Smooth muscle cell (in vitro differentiated cells): ENCODE data around the gene HPS6. TPM values are rescaled to one million over a fixed set of nuclear protein-coding genes. Genes with fewer than 3 reads are reported as not detected.
A peak's percentile ranks its signal among the peaks of the same experiment; 100 is the strongest.

ENCODE experiments used
- DNase-seq: peaks from one replicate; lab custom pipeline; 2025; ENCODE audit not compliant: unreplicated experiment; lab: John Stamatoyannopoulos, UW
- H2AFZ ChIP-seq: fragments of 200-600 bp; sonication (generic); 2 replicates; pipeline ENCODE4 v1.6.0; 2016; ENCODE audit warnings: antibody characterized with exemption, low read depth, mild to moderate bottlenecking
- H3F3A ChIP-seq: fragments of 200-600 bp; sonication (generic); 2 replicates; pipeline ENCODE4 v1.6.0; 2017; ENCODE audit warnings: antibody characterized with exemption, low read depth
- H3K27ac ChIP-seq: fragments of 200-600 bp; sonication (generic); 2 replicates; pipeline ENCODE4 v1.5.1; 2016; ENCODE audit warnings: low read depth, mild to moderate bottlenecking
- H3K27me3 ChIP-seq: fragments of 200-600 bp; sonication (generic); 2 replicates; pipeline ENCODE4 v1.6.1; 2016; ENCODE audit warnings: low read depth, mild to moderate bottlenecking
- H3K36me3 ChIP-seq: fragments of 200-600 bp; sonication (generic); 2 replicates; pipeline ENCODE4 v1.5.1; 2016; ENCODE audit warnings: low read depth
- H3K4me1 ChIP-seq: fragments of 200-600 bp; sonication (generic); 2 replicates; pipeline ENCODE4 v1.5.1; 2016; ENCODE audit warnings: low read depth
- H3K4me2 ChIP-seq: fragments of 200-600 bp; sonication (generic); 2 replicates; pipeline ENCODE4 v1.6.0; 2016; ENCODE audit warnings: mild to moderate bottlenecking
- H3K4me3 ChIP-seq: fragments of 200-600 bp; sonication (generic); 2 replicates; pipeline ENCODE4 v1.5.1; 2016; ENCODE audit warnings: mild to moderate bottlenecking
- H3K79me2 ChIP-seq: fragments of 200-600 bp; sonication (generic); 2 replicates; pipeline ENCODE4 v1.6.0; 2016; ENCODE audit warnings: low read depth, mild to moderate bottlenecking
- H3K9ac ChIP-seq: fragments of 200-600 bp; sonication (generic); 2 replicates; pipeline ENCODE4 v1.6.0; 2016; ENCODE audit warnings: low read depth
- H3K9me3 ChIP-seq: fragments of 200-600 bp; sonication (generic); replicated peaks from 2 replicates; pipeline ENCODE4 v1.5.1; 2016; ENCODE audit warnings: low read depth
- H4K20me1 ChIP-seq: fragments of 200-600 bp; sonication (generic); 2 replicates; pipeline ENCODE4 v1.6.0; 2016; ENCODE audit warnings: low read depth
- CTCF ChIP-seq: fragments of 200-600 bp; sonication (generic); IDR thresholded peaks from 2 replicates; pipeline ENCODE4 v1.5.1; 2017; ENCODE audit warnings: borderline replicate concordance, mild to moderate bottlenecking, antibody characterized with exemption; ENCODE audit not compliant: insufficient read depth, poor library complexity, severe bottlenecking
- WGBS: methylation state at CpG from one replicate; pipeline ENCODE4 v1.1.7; 2016; ENCODE audit warnings: low lambda C conversion rate; 5-methylcytosine and 5-hydroxymethylcytosine counted together
- polyA plus RNA-seq: library from polyadenylated mRNA; unstranded; fragments of >200 nt; fragmentation: Nextera tagmentation; extraction: Ambion mirVana; gene quantifications from 2 replicates; pipeline ENCODE4 v1.2.1, GENCODE V29; 2016
- total RNA-seq: library from RNA; depleted of rRNA; stranded (reverse); fragments of >200 nt; gene quantifications from 2 replicates; pipeline ENCODE4 v1.2.3, GENCODE V29; 2014

The HPS6 gene
- total and polyA plus RNA-seq, 2 experiments from 2014 or later = 11.9 to 14.3 TPM

- no peak for DNase-seq
- H3K4me2 ChIP-seq = peak overlapping the region; percentile 97
- H3K4me3 ChIP-seq = peak overlapping the region; percentile 90
- H3K4me1 ChIP-seq = peaks cover 47% of the 10 kb centered on the region
- TF ChIP-seq CTCF = no peak
- H2AFZ ChIP-seq = no peak overlapping the region
- WGBS = 57% methylated on average over 7 of the region's 7 CpGs
- H3K79me2 ChIP-seq = peaks cover 66% of the 10 kb centered on the region
- peaks cover 17% of the 10 kb centered on the region for H3F3A ChIP-seq
- H3K9ac ChIP-seq = peak overlapping the region; percentile 95
- peaks cover 3% of the 10 kb centered on the region for H3K36me3 ChIP-seq
- H3K27me3 ChIP-seq = no peaks in the 10 kb centered on the region
- H3K9me3 ChIP-seq = no peaks in the 10 kb centered on the region
- H4K20me1 ChIP-seq = peaks cover 86% of the 10 kb centered on the region
- peak overlapping the region; percentile 91 for H3K27ac ChIP-seq
These were observed 48.3 kb downstream of the HPS6 start for GRCh38 chr10:102113261-102113955.

GRCh38 chr10:102113956-102114857, 49.1 kb downstream of the HPS6 start:
- Histone ChIP-seq H3K9ac (peak overlapping the region; percentile 95), H4K20me1 (peaks cover 80% of the 10 kb centered on the region), H3K4me2 (peak overlapping the region; percentile 97), H3K4me1 (peaks cover 53% of the 10 kb centered on the region), H3K27ac (peak overlapping the region; percentile 91), H3K79me2 (peaks cover 74% of the 10 kb centered on the region), H3F3A (peaks cover 23% of the 10 kb centered on the region), H2AFZ (no peak overlapping the region), H3K9me3 (no peaks in the 10 kb centered on the region), H3K36me3 (peaks cover 3% of the 10 kb centered on the region), H3K4me3 (peak overlapping the region; percentile 90), H3K27me3 (no peaks in the 10 kb centered on the region)
- DNase-seq = no peak
- under 1% methylated on average over 32 of the region's 45 CpGs for WGBS
- no peak for TF ChIP-seq CTCF

- no peaks in the 10 kb centered on the region for H3K27me3 ChIP-seq
- TF ChIP-seq CTCF = no peak
- H3K27ac ChIP-seq = peak overlapping the region; percentile 91
- DNase-seq = peak; percentile 64
- peaks cover 71% of the 10 kb centered on the region for H4K20me1 ChIP-seq
- H3K9me3 ChIP-seq = no peaks in the 10 kb centered on the region
- peak overlapping the region; percentile 97 for H3K4me2 ChIP-seq
- WGBS = 5% methylated on average over 16 of the region's 23 CpGs
- H3K9ac ChIP-seq = peak overlapping the region; percentile 95
- peaks cover under 1% of the 10 kb centered on the region for H3K36me3 ChIP-seq
- H3K4me3 ChIP-seq = peak overlapping the region; percentile 90
- H3K4me1 ChIP-seq = peaks cover 53% of the 10 kb centered on the region
- H3K79me2 ChIP-seq = peaks cover 77% of the 10 kb centered on the region
- H3F3A ChIP-seq = peaks cover 23% of the 10 kb centered on the region
- H2AFZ ChIP-seq = no peak overlapping the region
These were observed 49.9 kb downstream of the HPS6 start for GRCh38 chr10:102114861-102115618.
